GM21529 (cell line): ENCODE data around the gene GCKR.
"Not testable (repeated sequence)": the region's sequence is repeated elsewhere in the genome, so short reads cannot be mapped to it uniquely, and the experiment has no call there.

Source experiments
- ATAC-seq: cut with Tn5 transposase; IDR thresholded peaks from one replicate; pipeline ENCODE4 v1.9.1; 2021; ENCODE audit not compliant: unreplicated experiment

GCKR gene

DNA sequence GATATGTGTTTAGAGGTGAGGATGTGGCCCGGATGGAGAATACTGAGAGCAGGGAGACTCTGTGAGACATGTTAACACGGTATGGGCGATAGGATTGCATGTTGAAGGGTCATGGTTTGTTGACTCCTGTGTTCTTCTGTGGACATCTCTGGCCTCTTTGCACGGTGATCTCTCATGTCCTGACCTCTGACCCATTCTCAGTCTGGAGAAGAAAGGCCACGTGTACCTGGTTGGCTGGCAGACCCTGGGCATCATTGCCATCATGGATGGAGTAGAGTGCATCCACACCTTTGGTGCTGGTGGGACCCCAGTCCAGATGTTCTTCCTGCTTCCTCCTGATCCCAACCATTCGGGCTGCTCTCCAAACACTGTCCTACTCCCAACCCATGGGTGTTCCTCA lies 9.9 kb downstream of the GCKR start:
- ATAC-seq: no peak

DNA sequence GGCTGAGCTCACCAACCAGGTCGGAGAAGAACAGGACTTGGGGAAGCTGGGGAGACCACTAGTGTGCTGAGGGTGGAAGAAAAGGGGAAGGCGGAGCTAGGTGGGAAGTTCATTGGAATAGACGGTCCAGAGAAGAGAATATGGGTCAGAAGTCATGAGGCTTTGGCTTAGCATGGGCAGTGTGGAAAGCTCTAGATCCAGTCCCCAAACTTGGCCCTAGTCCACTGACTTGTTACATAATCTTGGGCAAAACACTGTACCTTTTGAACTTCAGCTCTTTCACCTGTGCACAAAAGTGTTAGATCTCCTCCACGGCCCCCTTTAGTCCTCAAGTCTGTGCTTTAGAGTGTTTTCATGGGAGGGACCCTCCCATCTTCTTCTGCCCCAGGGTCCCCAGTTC lies 10.7 kb downstream of the GCKR start:
- ATAC-seq: no peak

DNA sequence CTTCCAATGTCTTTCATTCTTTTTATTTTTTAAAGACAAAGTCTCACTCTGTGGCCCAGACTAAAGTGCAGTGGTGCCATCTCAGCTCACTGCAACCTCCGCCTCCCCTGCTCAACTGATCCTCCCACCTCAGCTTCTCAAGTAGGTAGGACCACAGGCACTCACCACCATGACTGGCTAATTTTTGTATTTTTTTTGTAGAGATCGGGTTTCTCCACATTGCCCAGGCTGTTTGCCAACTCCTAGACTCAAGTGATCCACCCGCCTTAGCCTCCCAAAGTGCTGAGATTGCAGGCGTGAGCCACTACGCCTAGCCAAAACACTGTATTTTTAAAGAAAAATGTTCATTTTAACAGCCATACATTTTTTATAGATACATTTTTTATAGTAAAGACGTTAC lies 12.7 kb downstream of the GCKR start:
- no peak for ATAC-seq

DNA sequence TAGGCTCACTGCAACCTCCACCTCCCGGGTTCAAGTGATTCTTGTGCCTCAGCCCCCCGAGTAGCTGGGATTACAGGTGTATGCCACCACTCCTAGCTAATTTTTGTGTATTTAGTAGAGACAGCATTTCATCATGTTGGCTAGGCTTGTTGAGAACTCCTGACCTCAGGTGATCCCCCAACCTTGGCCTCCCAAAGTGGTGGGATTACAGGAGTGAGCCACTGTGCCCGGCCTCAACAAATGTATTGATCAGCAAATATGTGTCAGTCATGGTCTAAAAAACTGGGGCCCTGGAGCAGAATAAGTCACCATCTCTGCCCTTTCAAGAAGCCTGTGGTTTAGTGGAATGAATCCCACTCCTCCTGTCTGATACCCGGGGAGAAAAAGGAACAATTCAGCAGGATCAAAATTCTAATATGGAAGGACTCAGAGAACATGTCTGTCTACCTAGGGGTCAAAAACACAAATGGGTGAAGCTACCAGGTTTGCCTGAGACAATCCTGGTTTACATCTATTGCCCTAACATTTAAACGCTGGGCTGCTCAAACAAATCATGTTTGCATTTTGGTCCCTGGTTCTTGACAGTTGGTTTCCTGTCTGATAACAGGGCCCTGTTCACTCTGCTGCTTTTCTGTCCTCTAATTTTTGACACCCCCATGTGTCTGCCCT lies 21.6 kb downstream of the GCKR start:
- no peak for ATAC-seq

DNA sequence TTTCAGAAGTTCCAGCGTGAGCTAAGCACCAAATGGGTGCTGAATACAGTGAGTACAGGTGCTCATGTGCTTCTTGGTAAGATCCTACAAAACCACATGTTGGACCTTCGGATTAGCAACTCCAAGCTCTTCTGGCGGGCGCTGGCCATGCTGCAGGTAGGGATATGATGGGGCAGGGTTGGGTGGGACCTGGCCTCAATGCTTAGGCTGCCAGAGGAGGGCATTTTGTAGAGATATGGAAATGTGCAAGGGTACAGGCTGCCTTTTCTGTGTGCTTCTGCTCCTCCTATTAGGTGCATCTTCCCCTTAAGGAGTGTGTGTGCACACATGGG lies 22.1 kb downstream of the GCKR start:
- no peak for ATAC-seq

DNA sequence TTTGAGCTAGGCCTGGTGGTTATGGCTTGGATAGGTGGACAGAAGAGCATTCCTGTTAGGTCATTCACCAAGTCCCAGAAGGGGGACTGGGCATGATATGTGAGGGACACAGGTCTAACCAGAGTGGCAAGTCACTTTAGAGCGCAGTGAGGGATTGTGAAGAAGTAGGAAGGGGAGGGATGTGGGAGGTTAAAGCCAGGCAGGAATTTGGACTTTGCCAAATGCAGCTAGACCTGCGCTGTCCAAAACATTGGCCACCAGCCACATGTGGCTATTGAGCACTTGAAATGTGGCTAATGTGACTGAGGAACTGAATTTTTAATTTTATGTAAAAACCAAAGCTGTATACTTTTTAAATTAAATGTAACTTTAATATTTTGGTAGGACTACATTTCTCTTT lies 23.7 kb downstream of the GCKR start:
- ATAC-seq: no peak

DNA sequence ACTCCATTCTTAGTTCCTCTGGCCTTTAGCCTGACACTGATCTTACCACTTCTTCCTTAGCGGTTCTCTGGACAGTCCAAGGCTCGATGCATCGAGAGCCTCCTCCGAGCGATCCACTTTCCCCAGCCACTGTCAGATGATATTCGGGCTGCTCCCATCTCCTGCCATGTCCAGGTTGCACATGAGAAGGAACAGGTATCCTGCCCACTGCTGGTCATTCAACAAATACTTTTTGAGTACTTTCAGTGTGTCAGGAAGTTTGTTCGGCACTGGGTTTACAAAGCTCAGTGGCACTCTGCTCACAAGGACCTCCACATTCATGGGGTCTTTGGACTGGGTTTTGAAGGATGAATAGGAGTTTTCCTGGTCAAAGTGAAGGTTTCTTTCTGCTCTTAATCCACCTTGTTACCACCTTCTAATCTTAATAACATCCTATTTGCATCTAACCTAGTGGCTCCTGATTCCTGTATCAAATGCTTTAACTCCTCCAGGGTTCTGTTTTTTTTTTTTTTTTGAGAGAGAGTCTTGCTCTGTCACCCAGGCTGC lies 25.8 kb downstream of the GCKR start:
- ATAC-seq: no peak

DNA sequence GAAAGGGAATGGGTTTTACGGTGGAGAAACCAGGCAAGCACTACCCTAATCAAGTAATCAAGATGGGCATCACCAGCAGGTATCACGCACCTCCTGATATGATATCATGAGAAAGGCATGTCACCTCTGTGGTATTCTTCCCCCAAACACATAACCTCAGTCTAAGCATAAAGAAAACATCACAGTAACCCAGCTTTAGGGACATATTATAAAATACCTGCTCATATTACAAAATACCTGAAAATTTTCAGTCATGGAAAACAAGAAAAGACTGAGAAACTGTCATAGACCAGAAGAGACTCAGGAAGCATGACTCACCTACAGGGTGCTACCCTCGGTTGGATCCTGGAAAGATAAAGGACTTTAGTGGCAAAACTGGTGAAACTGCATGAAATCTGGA lies 30.5 kb downstream of the GCKR start:
- no peak for ATAC-seq

DNA sequence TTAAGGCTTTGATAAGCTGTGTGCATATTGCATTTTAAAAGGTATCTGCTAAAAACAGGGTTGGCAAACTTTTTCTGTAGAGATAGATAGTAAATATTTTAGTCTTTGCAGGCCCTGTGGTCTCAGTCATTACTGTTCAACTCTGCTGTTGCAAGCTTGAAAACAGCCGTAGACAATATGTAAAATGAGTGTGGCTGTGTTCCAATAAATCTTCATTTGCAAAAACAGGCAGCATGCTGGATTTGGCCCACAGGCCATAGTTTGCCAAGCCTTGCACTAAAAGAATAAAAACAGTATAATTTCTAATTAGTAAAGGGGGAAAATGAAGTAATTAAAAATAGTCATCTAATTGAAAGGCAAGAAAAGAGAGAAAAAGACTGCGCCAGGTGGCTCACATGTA lies 35.3 kb downstream of the GCKR start:
- ATAC-seq: no peak

DNA sequence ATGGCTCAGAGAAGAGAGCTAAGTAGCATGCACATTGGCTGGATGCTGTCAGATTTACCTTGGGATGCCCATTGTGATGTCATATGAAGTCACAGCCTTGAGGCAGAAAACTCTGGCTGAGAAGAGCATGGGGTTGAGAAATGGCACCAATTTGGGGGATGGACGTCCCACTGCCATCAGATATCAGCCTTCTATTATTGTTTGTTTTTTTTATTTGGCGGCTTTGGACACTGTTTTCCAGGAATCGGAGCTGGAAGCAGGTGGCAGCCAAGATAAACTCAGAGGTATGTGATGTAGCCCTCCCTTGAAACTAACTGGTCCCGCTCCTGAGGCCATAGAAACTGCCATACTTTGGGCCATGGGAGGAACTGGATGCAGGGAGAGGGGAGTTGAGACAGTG lies 40.6 kb downstream of the GCKR start:
- ATAC-seq: no peak

DNA sequence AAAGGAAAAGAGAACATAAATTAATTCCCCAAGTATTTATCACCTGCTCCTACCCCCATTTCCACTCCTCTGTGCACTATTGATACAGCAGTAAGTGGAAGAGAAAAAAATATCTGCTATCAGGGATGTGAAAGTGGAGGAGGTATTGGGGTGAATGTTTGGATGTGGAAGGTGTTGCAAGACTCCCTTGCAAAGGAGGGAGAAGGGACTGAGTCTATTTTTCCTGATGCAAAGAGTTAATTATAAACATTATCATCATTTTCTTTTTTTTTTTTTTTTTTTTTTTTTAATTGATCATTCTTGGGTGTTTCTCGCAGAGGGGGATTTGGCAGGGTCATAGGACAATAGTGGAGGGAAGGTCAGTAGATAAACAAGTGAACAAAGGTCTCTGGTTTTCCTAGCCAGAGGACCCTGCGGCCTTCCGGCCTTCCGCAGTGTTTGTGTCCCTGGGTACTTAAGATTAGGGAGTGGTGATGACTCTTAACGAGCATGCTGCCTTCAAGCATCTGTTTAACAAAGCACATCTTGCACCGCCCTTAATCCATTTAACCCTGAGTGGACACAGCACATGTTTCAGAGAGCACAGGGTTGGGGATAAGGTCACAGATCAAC lies 42.3 kb downstream of the GCKR start:
- ATAC-seq: not testable (repeated sequence)

DNA sequence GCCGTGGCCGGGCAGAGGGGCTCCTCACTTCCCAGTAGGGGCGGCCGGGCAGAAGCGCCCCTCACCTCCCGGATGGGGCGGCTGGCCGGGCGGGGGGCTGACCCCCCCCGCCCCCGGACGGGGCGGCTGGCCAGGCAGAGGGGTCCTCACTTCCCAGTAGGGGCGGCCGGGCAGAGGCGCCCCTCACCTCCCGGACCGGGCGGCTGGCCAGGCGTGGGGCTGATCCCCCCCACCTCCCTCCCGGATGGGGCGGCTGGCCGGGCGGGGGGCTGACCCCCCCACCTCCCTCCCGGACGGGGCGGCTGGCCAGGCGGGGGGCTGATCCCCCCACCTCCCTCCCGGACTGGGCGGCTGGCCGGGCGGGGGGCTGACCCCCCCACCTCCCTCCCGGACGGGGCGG lies 43.0 kb downstream of the GCKR start:
- ATAC-seq: not testable (repeated sequence)

DNA sequence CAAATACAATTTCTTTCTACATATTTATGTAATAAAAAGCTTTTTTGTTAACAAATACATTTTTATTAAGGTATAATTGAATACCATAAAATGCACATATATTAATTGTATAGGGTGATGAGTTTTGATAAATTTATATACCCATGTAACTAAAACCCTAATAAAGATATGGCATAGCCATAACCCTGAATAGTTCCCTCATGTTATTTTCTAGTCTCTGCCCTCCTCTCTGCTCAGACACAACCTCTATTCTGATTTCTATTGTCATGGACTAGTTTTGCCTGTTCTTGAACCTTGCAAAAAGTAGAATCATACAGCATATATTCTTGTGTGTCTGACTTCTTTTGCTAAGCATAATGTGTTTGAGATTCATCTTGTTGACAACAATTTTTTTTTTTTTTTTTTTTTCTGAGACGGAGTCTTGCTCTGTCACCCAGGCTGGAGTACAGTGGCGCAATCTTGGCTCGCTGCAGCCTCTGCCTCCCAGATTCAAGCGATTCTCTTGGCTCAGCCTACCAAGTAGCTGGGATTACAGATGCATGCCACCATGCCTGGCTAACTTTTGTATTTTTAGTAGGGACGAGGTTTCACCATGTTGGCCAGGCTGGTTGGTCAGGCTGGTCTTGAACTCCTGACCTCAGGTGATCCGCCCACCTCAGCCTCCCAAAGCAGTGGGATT lies 47.6 kb downstream of the GCKR start:
- ATAC-seq: no peak

DNA sequence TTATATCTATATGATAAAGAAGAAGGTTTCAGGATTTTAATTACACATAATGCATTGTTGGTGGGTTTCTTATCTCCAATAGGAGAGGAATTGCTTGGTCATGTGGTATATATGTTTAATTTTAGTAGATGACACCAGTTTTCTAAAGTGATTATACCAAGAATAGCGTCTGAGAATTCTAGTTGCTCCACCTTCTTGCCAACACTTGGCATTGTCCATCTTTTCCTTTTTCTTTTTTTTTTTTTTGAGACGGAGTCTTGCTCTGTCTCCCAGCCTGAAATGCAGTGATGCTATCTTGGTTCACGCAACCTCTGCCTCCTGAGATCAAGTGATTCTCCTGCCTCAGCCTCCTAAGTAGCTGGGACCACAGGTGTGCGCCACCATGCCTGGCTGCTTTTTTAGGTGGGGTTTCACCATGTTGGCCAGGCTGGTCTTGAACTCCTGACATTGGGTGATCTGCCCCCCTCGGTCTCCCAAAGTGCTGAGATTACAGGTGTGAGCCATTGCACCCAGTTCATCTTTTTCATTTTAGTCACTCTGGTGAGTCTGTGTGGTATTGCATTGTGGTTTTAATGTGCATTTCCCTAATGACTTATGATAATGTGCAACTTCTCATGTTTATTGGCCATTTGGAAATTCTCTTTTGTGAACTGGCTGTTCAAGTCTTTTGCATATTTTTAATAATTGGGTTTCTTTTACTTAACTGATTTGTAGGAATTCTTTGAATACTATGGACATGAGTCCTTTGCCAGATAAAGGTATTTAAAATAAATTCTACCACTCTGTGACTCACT lies 48.9 kb downstream of the GCKR start:
- no peak for ATAC-seq

DNA sequence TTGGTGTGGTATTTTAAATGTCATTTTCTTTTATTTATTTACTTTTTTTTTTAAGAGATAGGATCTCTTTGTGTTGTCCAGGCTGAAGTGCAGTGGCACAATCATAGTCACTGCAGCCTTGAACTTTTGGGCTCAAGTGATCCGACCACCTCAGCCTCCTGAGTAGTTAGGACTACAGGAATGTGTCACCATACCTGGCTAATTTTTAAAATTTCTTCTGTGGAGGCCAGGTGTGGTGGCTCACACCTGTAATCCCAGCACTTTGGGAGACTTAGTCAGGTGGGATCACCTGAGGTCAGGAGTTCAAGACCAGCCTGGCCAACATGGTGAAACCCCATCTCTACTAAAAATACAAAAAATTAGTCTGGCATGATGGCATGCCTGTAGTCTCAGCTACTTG lies 52.7 kb downstream of the GCKR start:
- ATAC-seq: no peak

DNA sequence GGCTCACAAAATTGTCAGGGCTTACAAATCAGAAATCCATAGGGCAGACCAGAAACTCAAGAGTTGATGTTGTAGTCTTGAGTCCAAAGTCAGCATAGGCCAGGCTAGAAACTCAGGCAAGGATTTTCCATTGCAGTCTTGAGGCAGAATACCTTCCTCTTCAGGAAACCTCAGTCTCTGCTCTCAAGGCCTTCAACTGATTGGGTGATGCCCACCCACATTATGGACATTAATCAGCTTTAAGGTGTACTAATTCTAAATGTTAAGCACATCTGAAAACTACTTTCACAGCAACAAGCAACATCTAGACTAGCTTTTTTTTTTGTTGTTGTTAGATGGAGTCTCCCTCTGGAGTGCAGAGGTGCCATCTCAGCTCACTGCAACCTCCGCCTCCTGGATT lies 54.9 kb downstream of the GCKR start:
- ATAC-seq: no peak

DNA sequence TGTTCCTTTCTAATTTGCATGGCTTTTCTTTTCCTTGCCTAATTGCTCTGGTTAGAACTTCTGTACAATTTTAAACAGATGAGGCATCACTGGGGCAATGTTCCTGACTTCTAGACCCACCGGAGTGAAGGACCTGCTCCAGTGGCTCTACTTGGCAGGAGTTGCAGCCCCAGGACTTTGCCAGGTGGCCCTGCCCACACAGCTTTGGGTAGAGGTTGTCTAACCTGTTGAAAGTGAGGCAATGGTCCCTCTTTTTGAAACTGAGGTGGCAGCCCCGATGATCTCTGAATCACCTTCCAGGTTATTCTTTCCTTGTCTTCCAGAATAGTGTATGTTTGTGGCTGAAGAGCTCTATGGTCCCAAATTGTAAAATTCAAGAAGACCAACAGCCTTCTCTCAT lies 56.3 kb downstream of the GCKR start:
- no peak for ATAC-seq

DNA sequence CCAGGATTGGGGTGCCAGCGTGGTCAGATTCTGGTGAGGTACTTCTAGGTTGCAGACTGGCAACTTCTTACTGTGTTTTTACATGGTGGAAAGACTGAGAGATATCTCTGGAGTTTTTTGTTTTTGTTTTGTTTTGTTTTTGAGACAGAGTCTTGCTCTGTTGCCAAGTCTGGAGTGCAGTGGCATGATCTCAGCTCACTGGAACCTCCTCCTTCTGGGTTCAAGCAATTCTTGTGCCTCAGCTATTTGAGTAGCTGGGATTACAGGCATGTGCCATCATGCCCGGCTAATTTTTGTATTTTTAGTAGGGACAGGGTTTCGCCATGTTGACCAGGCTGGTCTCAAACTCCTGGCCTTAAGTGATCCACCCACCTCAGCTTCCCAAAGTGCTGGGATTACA lies 57.8 kb downstream of the GCKR start:
- ATAC-seq: not testable (repeated sequence)

DNA sequence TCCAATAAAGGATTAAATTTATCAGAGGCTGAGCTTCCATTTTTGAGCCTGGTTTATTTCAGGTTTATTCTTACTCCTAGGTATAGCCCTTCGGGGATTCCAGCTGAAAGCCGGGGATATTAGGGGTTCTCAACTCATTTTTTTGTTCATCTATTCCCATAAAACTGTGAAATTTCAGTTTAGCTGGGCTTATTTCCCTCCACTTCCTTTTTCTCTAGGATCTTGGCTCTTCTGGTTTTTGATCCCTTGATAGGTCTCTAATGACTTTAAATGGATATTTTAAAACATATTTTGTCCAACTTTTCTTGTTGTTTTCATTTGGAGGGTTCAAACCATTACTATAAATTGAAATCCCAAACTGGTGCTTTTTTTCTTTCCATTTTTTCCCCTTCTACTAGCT lies 62.6 kb downstream of the GCKR start:
- no peak for ATAC-seq

DNA sequence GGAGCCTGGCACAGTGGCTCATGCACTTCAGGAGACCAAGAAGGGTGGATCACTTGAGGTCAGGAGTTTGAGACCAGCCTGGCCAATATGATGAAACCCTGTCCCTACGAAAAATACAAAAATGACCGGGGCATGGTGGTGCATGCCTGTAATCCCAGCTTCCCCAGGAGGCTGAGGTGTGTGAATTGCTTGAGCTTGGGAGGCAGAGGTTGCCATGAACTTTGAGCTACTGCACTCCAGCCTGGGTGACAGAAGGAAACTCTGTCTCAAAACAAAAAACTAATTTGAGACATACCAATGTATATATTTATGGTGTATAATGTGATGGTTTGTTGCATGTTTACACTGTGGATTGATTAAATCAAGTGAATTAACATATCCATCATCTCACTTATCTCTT lies 64.4 kb downstream of the GCKR start:
- no peak for ATAC-seq

DNA sequence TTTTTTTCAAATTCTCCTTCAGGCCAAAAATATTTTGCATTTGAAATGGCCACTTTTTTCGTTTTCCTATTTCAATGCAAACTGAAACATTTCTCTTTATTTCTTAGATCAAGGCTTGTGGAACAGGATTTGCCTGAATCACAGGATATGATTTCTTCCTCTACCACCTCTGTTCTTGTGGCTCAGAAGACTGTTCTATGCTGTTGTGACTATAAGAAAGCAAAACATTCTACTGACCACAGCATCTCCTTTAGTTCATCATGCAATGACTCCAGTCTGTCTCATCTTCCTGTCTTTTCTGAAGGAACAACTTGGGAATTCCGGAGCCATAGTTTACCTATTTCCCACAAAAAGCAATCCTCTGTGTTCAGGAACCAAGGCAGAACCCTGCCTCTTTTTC lies 70.0 kb downstream of the GCKR start:
- ATAC-seq: no peak

DNA sequence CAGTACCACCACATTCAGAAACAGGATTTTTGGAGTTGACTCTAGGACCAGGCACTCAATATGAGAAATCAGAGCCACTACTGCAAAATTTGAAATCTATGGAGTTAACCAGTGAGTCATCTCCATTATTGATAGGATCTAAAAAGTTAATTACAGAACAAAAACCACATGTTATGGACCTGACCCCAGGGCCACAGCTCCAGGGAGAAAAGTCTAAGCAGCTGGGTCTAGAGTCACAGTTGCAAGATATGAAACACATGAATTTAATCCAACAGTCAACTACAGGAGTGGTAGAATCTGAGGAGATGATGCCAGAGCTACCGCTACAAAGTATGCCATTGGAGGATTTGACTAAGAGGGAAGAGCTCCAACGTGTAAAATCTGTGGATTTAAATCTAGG lies 72.8 kb downstream of the GCKR start:
- no peak for ATAC-seq
